ENCODE measurements around the gene LRP1.

The LRP1 gene

GRCh38 chr12:57229046-57229633 lies 100.9 kb downstream of the LRP1 start:
- no peak for DNase-seq

- peak; percentile 96 for DNase-seq
These were observed 101.5 kb downstream of the LRP1 start, which contains the start of gene SHMT2 for GRCh38 chr12:57229634-57230380. Gene SHMT2 (plus strand): TSS chr12:57229711. CDS start chr12:57229779, 68 bp downstream.

GRCh38 chr12:57230381-57231155 lies 102.3 kb downstream of the LRP1 start:
- peak; percentile 28 for DNase-seq

- DNase-seq: peak; percentile 26
These were observed 103.2 kb downstream of the LRP1 start for GRCh38 chr12:57231276-57232021.

DNA sequence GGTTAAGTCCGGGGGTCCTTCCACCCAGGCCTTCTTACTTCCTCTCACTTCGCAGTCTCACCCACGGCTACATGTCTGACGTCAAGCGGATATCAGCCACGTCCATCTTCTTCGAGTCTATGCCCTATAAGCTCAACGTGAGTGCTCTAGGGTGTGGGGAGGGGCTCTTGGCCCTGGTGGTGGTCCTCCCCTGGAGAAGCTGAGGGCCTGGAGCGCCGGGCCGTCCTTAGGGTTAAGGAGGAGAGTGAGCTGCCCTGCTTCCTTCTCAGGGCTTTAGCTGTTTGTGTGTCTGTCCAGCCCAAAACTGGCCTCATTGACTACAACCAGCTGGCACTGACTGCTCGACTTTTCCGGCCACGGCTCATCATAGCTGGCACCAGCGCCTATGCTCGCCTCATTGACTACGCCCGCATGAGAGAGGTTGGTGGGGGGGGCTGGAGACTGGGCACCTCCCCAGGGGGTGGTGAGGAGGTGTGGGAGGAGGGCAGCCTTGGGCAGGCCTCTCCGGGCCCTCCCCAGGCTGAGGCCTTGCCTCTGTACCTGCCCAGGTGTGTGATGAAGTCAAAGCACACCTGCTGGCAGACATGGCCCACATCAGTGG lies 104.0 kb downstream of the LRP1 start:
- peak; percentile 44 for DNase-seq

GRCh38 chr12:57233357-57234232 lies 105.3 kb downstream of the LRP1 start:
- no peak for DNase-seq

DNA sequence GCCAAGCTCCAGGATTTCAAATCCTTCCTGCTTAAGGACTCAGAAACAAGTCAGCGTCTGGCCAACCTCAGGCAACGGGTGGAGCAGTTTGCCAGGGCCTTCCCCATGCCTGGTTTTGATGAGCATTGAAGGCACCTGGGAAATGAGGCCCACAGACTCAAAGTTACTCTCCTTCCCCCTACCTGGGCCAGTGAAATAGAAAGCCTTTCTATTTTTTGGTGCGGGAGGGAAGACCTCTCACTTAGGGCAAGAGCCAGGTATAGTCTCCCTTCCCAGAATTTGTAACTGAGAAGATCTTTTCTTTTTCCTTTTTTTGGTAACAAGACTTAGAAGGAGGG lies 105.9 kb downstream of the LRP1 start:
- DNase-seq: no peak

DNA sequence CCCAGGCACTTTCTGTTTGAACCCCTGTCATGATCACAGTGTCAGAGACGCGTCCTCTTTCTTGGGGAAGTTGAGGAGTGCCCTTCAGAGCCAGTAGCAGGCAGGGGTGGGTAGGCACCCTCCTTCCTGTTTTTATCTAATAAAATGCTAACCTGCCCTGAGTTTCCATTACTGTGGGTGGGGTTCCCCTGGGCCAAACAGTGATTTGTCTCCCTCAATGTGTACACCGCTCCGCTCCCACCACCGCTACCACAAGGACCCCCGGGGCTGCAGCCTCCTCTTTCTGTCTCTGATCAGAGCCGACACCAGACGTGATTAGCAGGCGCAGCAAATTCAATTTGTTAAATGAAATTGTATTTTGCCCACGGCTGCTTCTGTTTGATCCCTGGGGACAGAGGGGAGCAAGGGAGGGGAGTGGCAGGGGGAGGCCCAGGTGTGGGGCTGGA lies 106.3 kb downstream of the LRP1 start:
- DNase-seq: no peak

GRCh38 chr12:57235017-57235727 lies 106.9 kb downstream of the LRP1 start:
- DNase-seq: peak; percentile 90

DNA sequence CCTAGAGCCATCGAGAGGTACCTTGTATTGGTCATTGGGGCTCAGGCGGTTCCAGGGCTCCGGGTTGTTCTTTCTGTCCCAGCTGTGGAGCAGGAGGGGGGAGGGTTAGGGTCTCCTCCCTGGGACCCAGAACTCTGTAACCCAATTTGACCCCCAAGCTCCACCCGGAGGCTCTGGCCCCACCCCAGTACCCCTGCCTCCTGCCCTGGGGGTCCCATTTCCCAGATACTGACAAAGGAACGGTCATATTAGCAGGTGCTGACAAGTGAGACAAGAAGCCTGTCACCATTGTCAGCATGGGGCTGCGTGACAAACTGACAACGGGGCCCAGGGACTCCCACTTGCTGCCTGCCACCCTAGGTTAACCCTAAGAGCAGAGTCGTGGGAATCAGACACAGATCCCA lies 107.4 kb downstream of the LRP1 start:
- no peak for DNase-seq

DNA sequence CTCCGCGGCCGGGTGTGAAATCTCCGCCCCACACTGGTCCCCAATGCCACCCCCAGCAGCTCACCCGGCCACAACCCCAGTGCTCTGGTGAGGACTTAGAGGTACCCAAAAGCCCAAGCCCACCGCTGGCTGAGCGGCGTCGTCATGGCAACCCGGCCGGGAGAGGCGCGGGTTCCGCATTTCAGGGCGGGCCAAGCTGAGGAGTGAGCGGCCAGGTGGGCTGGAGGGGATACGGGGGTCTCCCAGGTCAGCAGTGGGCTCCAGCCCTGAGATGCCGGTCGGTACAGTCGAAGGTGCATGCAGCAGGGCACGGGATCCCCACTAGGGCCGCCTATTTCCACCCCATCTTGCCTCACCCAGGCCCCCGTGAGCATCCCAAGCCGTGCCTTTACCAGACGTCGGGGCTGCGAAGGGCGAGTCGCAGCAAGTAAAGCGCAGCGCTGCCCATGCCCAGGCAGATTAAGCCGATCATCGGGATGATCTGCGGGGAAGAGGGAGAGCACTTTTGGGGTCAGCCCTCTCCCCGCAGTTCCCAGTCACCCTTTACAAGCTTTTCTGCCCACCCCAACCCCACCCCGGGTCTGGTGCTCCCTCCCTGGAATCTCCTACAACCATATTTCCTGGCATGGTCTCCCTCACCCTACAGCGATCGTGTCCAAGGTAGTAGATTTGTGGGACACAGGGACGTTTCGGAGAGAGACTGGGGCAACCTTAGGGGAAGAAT lies 108.1 kb downstream of the LRP1 start:
- no peak for DNase-seq

DNA sequence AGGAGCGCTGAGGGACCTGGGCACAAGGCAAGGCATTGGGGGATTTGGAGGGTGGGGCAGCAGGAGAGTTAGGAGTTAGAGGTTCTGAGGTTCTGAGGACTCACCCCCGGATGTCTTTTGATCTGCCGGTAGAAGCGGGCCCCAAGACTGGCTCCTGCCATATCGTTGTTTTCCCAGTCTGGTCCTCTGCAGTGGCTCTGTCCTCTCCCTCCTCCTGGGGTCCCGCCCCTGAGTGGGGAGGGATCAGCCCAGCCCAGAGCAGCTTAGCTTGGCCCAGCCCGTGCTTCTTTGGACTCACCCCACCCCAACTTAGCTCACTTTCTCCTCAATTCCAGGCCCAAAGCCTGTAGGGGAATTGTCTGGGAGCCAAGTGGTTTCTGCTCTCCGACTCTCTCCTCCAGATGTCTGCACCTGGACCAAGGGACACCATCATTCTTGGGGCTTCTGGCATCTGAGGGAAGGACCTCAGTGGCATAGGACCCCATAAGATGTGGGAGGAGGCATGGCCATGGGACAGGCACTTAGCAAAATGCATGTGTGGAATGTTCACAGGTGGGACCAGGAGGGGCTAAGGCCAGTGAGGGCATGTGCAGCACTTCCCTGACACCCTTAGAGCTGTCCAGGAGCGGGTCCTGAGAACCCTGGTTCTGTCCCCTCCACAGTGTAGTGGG lies 108.8 kb downstream of the LRP1 start:
- peak; percentile 74 for DNase-seq

DNA sequence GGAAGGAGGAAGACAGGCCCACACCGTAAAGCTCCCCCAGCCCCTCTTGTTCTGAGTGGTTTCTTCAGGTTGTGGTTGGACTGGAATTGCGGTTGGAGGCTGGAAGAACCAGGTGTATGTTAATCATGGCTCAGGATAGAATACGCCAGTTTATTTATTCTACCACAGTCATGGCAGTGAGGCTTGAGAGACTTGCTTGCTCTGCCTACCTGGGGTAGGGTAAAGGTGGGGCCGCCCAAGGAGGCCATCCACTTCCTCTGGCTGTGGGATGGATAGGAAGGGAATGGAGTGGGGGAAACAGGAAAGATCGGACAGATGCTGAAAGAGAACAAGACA lies 109.3 kb downstream of the LRP1 start:
- DNase-seq: no peak

GRCh38 chr12:57237932-57238853 lies 109.9 kb downstream of the LRP1 start:
- DNase-seq: no peak

DNA sequence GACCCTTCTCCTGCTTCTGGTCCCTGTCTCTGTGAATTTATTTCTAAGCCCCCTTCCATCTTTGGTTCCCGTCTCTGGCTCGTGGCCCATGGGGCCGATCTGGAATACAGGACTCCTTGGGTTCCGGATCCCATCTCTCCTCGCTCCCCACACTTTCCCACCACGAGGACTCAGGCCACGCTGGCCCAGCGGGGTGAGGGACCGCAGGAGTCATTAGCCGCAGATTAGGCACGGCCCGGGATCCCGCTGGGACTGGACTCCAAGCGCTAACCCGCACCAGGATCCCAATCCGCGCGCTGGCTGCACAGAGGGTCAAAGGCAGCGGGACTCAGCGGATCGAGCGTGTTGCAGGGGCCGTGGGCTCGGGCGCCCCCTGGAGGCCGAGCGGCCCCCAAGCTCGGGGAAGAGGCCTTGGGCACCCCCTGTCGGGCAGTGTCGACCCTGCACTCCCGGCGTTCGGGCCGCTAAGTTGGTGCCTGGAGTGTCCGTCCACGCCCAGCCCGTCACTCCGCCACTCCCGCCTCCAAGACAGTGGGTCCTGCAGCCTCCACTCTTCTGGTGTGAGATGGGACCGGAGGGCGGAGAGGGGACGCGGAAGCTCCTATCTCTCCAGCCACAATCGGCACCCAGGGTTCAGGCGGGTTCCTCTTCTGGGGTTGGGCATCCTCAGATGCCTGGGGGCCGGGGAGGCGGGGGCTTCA lies 110.7 kb downstream of the LRP1 start:
- DNase-seq: peak; percentile 90

GRCh38 chr12:57239587-57240065 lies 111.3 kb downstream of the LRP1 start:
- DNase-seq: no peak

- DNase-seq: peak; percentile 64
These were observed 112.0 kb downstream of the LRP1 start for GRCh38 chr12:57240066-57240921.
